NCI-H2171 (cell line): ENCODE measurements around the gene MTR.

ENCODE experiments used
- DNase-seq: peaks from one replicate; lab custom pipeline; 2025; lab: John Stamatoyannopoulos, UW

MTR gene

GRCh38 chr1:236952246-236953003 lies 157.3 kb downstream of the MTR start:
- DNase-seq = no peak

- DNase-seq = no peak
Observed at GRCh38 chr1:236953151-236953700, 158.1 kb downstream of the MTR start.
